Kidney epithelial cell (primary cell): Measurements from ENCODE around the gene OR13C8. TPM values are rescaled to one million over a fixed set of nuclear protein-coding genes. Genes with fewer than 3 reads are reported as not detected.

Experiments used
- DNase-seq: peaks from one replicate; pipeline ENCODE4 v3.0.0-alpha.2; 2010; ENCODE audit warnings: low read depth
- H3K27me3 ChIP-seq: 2 replicates; pipeline ENCODE4 v1.6.0; 2011; ENCODE audit warnings: low read length; ENCODE audit not compliant: control insufficient read depth, insufficient read depth
- H3K36me3 ChIP-seq: 2 replicates; pipeline ENCODE4 v1.5.1; 2011; ENCODE audit warnings: low read length; ENCODE audit not compliant: control insufficient read depth, insufficient read depth
- H3K4me3 ChIP-seq: 2 replicates; pipeline ENCODE4 v1.5.1; 2011; ENCODE audit warnings: low read depth, mild to moderate bottlenecking, control low read depth, low read length
- CTCF ChIP-seq: IDR thresholded peaks from 2 replicates; pipeline ENCODE4 v1.5.1; 2011; ENCODE audit warnings: mild to moderate bottlenecking, moderate library complexity, low read length, control low read depth, inconsistent platforms; ENCODE audit not compliant: insufficient read depth, poor library complexity, severe bottlenecking
- total RNA-seq: library from RNA; depleted of rRNA; stranded (reverse); fragments of >200 nt; gene quantifications from 2 replicates; pipeline ENCODE4 v1.2.3, GENCODE V29; 2015

OR13C8 gene
- total RNA-seq, 1 donor from 2014 or later: not detected

DNA sequence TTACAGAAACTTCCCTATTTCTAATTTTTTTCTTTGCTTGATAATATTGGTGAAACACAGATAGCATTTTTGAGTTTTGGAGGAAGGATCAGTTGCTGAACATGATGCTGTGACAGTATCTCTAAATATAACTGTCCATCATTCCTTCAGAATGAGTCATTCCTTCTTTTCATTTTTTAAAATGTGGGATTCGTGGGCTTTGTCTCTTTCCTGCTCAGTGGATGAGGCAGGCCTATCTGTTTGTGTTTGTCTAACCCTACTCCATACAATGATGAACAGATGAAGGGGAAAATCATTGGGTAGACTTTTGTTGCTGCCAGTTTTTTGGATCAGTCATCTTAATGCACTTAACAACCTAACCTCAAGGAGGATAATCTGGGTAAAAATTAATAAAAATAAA, 15.7 kb upstream of the OR13C8 start:
- no peak for DNase-seq
- Histone ChIP-seq H3K4me3 (no peak overlapping the region), H3K36me3 (no peaks in the 10 kb centered on the region), H3K27me3 (no peaks in the 10 kb centered on the region)
- no peak for TF ChIP-seq CTCF

- no peak for DNase-seq
- no peaks in the 10 kb centered on the region for H3K27me3 ChIP-seq
- no peak for TF ChIP-seq CTCF
- no peak overlapping the region for H3K4me3 ChIP-seq
- no peaks in the 10 kb centered on the region for H3K36me3 ChIP-seq
Observed at GRCh38 chr9:104555521-104555920, 13.4 kb upstream of the OR13C8 start.

DNA sequence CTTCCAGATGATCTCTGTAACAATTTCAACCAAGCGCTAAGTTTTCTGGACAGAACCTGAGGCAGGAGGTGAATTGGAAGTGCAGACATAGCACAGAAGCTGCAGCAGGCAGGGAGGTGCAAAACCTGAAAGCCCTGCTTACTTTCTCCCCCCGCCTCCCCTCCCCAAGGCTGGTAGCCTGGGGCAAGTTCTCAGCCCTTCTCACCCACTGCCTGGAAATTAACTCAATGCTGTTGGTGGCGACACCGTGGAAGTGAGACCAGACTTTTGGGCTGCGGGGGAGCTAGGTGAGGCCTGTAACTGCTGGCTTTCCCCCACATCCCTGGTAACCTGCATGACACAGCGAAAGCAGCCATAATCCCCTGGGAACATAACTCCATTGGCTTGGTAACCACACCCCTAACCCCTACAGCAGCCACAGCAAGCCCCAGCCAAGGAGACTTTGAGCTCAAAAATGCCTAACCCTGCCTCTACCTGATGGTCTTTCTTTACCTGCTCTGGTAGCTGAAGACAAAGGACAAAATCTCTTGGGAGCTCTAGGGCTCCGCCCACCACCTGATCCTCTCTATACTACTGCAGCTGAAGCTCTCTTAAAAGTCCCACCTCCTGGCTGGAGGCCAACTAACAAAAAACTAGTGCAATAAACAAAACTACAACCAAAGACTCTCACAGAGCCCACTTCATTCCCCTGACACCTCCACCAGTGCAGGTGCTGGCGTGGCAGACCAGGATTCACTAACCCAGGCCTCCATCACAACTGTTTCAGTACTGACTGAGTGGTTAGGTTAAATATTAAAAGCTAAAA, 11.9 kb upstream of the OR13C8 start:
- Histone ChIP-seq H3K36me3 (no peaks in the 10 kb centered on the region), H3K4me3 (no peak overlapping the region), H3K27me3 (no peaks in the 10 kb centered on the region)
- no peak for TF ChIP-seq CTCF
- no peak for DNase-seq

- no peak for TF ChIP-seq CTCF
- no peaks in the 10 kb centered on the region for H3K27me3 ChIP-seq
- no peak overlapping the region for H3K4me3 ChIP-seq
- DNase-seq: no peak
- no peaks in the 10 kb centered on the region for H3K36me3 ChIP-seq
Observed at GRCh38 chr9:104564358-104564757, 4.6 kb upstream of the OR13C8 start.

DNA sequence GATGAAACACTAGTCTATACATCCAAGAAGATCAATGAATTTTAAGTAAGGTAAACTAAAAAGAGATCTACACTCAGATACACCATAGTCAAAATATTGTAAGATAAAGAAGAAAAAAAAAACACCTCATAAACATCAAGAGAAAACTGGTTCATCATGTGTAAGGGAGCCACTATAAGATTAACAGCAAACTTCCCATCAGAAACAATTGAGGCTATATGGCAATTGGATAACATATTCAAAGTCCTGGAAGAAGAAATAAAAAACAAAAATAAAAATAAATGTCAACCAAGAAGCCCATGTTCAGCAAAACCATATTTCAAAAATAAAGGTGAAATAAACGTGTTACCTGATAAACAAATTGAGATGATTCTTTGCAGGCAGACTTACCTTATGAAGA, 3.6 kb downstream of the OR13C8 start:
- Histone ChIP-seq H3K36me3 (no peaks in the 10 kb centered on the region), H3K27me3 (no peaks in the 10 kb centered on the region), H3K4me3 (no peak overlapping the region)
- no peak for DNase-seq
- no peak for TF ChIP-seq CTCF

- Histone ChIP-seq H3K27me3 (no peaks in the 10 kb centered on the region), H3K4me3 (no peak overlapping the region), H3K36me3 (no peaks in the 10 kb centered on the region)
- no peak for TF ChIP-seq CTCF
- DNase-seq: no peak
Observed at GRCh38 chr9:104575456-104575855, 6.5 kb downstream of the OR13C8 start.
